ENCODE data around the gene HPDL. TPM values are rescaled to one million over a fixed set of nuclear protein-coding genes. Genes with fewer than 3 reads are reported as not detected.

Gene HPDL
- total and polyA plus RNA-seq, 2 of the 8 experiments (the other 6 are each of a cell fraction or from before 2014, with no cell fraction given): 58.5 to 62.7 TPM

DNA sequence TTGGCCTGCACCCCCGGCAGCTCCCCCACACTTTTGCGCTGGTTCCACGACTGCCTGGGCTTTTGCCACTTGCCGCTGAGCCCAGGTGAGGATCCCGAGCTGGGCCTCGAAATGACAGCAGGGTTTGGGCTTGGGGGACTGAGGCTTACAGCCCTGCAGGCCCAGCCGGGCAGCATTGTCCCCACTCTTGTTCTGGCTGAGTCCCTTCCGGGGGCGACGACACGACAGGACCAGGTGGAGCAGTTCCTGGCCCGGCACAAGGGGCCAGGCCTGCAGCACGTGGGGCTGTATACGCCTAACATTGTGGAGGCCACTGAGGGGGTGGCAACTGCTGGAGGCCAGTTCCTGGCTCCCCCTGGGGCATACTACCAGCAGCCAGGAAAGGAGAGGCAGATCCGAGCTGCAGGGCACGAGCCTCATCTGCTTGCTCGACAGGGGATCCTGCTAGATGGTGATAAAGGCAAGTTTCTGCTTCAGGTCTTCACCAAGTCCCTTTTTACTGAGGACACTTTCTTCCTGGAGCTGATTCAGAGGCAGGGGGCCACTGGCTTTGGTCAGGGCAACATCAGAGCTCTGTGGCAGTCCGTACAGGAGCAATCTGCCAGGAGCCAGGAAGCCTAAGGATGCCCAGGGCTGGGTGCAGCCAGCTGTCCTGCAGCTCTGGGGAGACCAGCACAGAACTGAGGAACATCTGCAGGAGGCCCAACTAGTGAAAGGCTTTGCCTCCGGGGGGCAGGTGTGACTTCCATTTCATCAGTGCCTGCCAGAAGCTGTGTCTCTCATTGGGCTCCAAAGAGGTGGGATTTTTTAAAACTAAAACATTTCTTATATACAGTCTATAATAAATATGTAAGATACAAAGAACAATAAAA is 1.2 kb downstream of the HPDL start (continued):
- TF ChIP-seq GABPA (IDR thresholded peaks at IDR 0.05; ENCODE audit: borderline replicate concordance, insufficient read depth, low read length) (no peak), RFX5 (IDR thresholded peaks at IDR 0.05; ENCODE audit: borderline replicate concordance, low read depth, low read length) (no peak)

Measured in H1 (cell line).